AG04450 (cell line): ENCODE results near the gene COQ3. TPM values are rescaled to one million over a fixed set of nuclear protein-coding genes. Genes with fewer than 3 reads are reported as not detected.

ENCODE experiments used
- CTCF ChIA-PET: fragments of 300-600, 350-600 bp; formaldehyde crosslinking; extraction: SDS; loops from one replicate; lab custom pipeline; 2022; ENCODE audit warnings: antibody characterized with exemption, inconsistent platforms; lab: Charles Lee
- POLR2A ChIA-PET: fragments of 350-600 bp; formaldehyde crosslinking; extraction: SDS; loops from one replicate; lab custom pipeline; 2021; ENCODE audit warnings: antibody characterized with exemption, inconsistent platforms; lab: Yijun Ruan, JAX
- DNase-seq: peaks from one replicate; pipeline ENCODE4 v3.0.0-alpha.2; 2011; ENCODE audit warnings: low read depth, low spot score
- H3K27ac ChIP-seq: one replicate; pipeline ENCODE4 v1.5.1; 2012; ENCODE audit warnings: low read depth, low read length, control low read depth
- H3K27me3 ChIP-seq: one replicate; pipeline ENCODE4 v1.6.0; 2012; ENCODE audit warnings: low read length; ENCODE audit not compliant: control insufficient read depth, insufficient read depth
- H3K4me3 ChIP-seq: 2 replicates; pipeline ENCODE4 v1.5.1; 2011; ENCODE audit warnings: mild to moderate bottlenecking, low read depth, low read length, control low read depth
- H3K9me3 ChIP-seq: 2 replicates; pipeline ENCODE4 v1.5.1; 2012; ENCODE audit warnings: low read length; ENCODE audit not compliant: control insufficient read depth, insufficient read depth
- polyA minus RNA-seq: library from RNA; depleted of rRNA, polyadenylated mRNA; stranded (reverse); fragments of >200 nt; gene quantifications from 2 replicates; pipeline ENCODE4 v1.2.3, GENCODE V29; 2011; rRNA and poly(A)+ RNA removed
- polyA plus RNA-seq: library from polyadenylated mRNA; depleted of rRNA; stranded (reverse); fragments of >200 nt; gene quantifications from 2 replicates; pipeline ENCODE4 v1.2.3, GENCODE V29; 2011; rRNA removed
- TF ChIP-seq, protein P1 (sequence below): IDR thresholded peaks from 2 replicates; pipeline ENCODE4 v1.5.1; 2011; ENCODE audit warnings: low read depth, low read length, control low read depth, inconsistent platforms

Gene COQ3
- polyA plus RNA-seq: 8.5 and 11.0 TPM in 2 replicates
- polyA minus RNA-seq: 1.6 and 4.0 TPM in 2 replicates

GRCh38 chr6:99393698-99394531 lies at the start of gene COQ3:
Gene COQ3 (minus strand): TSS chr6:99394195. CDS start chr6:99394179, 16 bp downstream.
- Histone ChIP-seq H3K27ac (peak within 1 kb of the TSS; percentile 82), H3K9me3 (no peaks in the 10 kb centered on the region), H3K27me3 (no peaks in the 10 kb centered on the region), H3K4me3 (peak within 1 kb of the TSS; percentile 85)
- peak; percentile 60 for DNase-seq
- ChIA-PET CTCF (interaction anchor here (0.7 to 2.0 kb wide), 8 partner anchors 8 to 63 kb away, joined by 3 to 30 read pairs (median 6); no protein-coding TSS in a partner anchor), POLR2A (interaction anchor here (0.6 to 1.6 kb wide), 21 partner anchors 8 to 563 kb away, joined by 3 to 28 read pairs (median 4); partner anchors contain the start of genes CCNC, FAXC and PNISR)
- TF ChIP-seq, protein P1, sequence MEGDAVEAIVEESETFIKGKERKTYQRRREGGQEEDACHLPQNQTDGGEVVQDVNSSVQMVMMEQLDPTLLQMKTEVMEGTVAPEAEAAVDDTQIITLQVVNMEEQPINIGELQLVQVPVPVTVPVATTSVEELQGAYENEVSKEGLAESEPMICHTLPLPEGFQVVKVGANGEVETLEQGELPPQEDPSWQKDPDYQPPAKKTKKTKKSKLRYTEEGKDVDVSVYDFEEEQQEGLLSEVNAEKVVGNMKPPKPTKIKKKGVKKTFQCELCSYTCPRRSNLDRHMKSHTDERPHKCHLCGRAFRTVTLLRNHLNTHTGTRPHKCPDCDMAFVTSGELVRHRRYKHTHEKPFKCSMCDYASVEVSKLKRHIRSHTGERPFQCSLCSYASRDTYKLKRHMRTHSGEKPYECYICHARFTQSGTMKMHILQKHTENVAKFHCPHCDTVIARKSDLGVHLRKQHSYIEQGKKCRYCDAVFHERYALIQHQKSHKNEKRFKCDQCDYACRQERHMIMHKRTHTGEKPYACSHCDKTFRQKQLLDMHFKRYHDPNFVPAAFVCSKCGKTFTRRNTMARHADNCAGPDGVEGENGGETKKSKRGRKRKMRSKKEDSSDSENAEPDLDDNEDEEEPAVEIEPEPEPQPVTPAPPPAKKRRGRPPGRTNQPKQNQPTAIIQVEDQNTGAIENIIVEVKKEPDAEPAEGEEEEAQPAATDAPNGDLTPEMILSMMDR: no peak

DNA sequence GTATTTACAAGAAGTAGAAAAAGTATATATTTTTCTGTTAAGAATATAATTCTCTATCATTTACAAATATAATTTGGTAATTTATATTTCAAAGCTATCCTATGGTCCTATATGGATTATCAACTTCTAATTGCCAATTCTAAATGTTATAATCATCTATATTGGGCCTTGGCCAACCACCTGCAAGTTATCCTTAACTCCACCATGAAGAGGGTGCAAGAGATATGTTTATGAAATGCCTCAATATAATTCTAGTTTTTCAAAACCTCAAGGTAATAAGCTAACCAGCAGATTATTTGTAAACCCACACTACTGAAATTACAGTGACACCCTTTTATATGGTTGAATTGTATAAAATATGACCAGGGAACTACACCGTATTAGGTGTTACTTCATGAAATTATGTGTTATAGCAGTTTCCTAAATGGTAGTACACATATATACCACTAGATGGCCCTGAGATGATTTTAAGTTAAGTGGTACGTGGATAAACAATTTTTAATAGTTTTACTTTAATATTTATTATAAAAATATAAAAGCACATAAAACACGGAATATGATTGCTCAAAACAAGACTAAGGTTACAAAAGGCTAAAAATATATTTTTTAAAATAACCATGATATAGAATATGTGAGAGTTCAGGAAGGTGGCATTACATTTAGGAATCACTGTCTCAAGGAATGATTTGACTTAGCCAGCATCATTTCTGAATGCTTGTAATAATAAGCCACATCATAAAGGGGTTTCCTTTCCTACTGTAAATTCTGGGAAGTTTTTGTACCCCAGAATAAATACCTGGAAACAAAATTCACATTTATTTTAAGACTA lies 40.9 kb upstream of the COQ3 start:
- Histone ChIP-seq H3K27me3 (no peaks in the 10 kb centered on the region), H3K27ac (no peak overlapping the region), H3K9me3 (no peaks in the 10 kb centered on the region), H3K4me3 (no peak overlapping the region)
- TF ChIP-seq, protein P1: peak; percentile 66
- CTCF ChIA-PET: interaction anchor here (0.6 to 3.1 kb wide), 19 partner anchors 10 to 312 kb away, joined by 3 to 28 read pairs (median 4); partner anchors contain the start of genes COQ3 and PNISR
- POLR2A ChIA-PET: no interaction called here
- DNase-seq: no peak

GRCh38 chr6:99432877-99433276 lies 38.9 kb upstream of the COQ3 start:
- Histone ChIP-seq H3K27me3 (no peaks in the 10 kb centered on the region), H3K4me3 (no peak overlapping the region), H3K27ac (no peak overlapping the region), H3K9me3 (no peaks in the 10 kb centered on the region)
- POLR2A ChIA-PET: interaction anchor here (0.6 to 1.4 kb wide), 2 partner anchors 8 to 14 kb away, joined by 6 to 8 read pairs; no protein-coding TSS in a partner anchor
- TF ChIP-seq, protein P1: no peak
- no peak for DNase-seq
- CTCF ChIA-PET: interaction anchor here (0.6 to 3.1 kb wide), 13 partner anchors 8 to 314 kb away, joined by 3 to 28 read pairs (median 6); partner anchors contain the start of genes COQ3 and PNISR

- ChIA-PET CTCF (interaction anchor here (1.3 kb wide), 1 partner anchor 97 kb away, joined by 4 read pairs; no protein-coding TSS in a partner anchor), POLR2A (no interaction called here)
- no peak for DNase-seq
- H3K27ac ChIP-seq: no peak overlapping the region
- H3K27me3 ChIP-seq: no peaks in the 10 kb centered on the region
- no peak overlapping the region for H3K4me3 ChIP-seq
- no peaks in the 10 kb centered on the region for H3K9me3 ChIP-seq
- TF ChIP-seq, protein P1: no peak
Measured at GRCh38 chr6:99431901-99432300, 37.9 kb upstream of the COQ3 start.
